GM12873 (cell line): ENCODE results near the gene TTC9B.

Experiments used
- TF ChIP-seq, protein P1 (sequence below): IDR thresholded peaks from 2 replicates; pipeline ENCODE4 v1.5.1; 2012; ENCODE audit warnings: low read depth, mild to moderate bottlenecking, moderate library complexity, low read length, control low read depth; ENCODE audit not compliant: insufficient read depth; ENCODE audit errors: missing control alignments

Gene TTC9B

DNA sequence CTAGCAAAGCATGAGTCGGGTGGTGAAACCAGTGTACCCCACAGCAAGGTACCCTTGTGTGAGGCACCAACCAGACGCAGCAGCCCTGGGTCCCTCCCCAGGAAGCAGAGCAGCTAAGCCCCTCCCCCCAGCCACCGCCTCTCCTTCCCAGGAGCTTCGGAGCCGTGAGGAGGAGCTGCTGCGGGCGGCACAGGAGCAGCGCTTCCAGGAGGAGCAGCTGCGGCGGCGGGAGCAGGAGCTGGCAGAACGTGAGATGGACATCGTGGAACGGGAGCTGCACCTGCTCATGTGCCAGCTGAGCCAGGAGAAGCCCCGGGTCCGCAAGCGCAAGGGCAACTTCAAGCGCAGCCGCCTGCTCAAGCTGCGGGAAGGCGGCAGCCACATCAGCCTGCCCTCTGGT, 12.4 kb downstream of the TTC9B start:
- TF ChIP-seq, protein P1, sequence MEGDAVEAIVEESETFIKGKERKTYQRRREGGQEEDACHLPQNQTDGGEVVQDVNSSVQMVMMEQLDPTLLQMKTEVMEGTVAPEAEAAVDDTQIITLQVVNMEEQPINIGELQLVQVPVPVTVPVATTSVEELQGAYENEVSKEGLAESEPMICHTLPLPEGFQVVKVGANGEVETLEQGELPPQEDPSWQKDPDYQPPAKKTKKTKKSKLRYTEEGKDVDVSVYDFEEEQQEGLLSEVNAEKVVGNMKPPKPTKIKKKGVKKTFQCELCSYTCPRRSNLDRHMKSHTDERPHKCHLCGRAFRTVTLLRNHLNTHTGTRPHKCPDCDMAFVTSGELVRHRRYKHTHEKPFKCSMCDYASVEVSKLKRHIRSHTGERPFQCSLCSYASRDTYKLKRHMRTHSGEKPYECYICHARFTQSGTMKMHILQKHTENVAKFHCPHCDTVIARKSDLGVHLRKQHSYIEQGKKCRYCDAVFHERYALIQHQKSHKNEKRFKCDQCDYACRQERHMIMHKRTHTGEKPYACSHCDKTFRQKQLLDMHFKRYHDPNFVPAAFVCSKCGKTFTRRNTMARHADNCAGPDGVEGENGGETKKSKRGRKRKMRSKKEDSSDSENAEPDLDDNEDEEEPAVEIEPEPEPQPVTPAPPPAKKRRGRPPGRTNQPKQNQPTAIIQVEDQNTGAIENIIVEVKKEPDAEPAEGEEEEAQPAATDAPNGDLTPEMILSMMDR, result no peak

DNA sequence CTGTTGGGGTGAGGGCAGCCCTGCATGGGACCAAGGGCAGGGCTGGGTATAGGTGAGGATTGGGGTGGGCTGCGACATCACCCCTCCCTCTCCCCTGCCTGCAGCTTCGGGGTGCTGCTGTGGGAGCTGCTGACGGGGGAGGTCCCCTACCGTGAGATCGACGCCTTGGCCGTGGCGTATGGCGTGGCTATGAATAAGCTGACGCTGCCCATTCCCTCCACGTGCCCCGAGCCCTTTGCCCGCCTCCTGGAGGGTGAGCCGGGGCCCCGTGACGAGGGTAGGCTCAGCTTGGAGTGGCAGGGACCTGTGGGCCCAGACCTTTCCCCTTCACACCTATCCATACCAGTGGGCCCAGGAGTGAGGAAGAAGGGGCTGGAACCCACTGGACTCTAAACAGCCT, 13.8 kb downstream of the TTC9B start:
- TF ChIP-seq, protein P1, result no peak

DNA sequence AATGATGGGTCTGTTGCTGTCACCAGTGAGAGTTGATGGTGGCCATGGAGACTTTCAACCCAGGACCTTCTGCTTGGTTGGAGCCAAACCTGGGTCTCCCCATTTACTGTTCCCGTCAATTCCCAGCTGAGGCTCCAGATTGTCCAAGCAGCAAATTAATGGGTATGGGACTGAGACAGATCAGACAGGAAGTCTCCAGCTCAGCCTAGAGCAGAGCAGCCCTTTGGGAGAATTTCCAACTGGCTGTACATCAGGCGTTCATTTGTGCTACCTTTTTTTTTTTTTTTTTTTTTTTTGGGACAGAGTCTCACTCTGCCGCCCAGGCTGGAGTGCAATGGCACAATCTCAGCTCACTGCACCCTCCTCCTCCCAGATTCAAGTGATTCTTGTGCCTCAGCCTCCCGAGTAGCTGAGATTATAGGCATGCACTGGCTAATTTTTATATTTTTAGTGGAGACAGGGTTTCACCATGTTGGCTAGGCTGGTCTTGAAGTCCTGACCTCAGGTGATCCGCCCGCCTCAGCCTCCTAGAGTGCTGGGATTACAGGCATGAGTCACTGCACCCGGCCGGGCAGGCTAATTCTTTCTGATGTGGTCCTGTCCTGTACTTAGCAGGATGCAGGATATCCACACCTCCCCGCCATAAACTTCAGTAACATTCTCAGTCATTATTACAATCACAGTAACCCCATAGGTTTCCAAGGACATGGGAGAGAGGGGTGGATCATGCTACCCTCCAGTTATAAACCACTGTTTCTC, 17.7 kb downstream of the TTC9B start:
- TF ChIP-seq, protein P1, result no peak

DNA sequence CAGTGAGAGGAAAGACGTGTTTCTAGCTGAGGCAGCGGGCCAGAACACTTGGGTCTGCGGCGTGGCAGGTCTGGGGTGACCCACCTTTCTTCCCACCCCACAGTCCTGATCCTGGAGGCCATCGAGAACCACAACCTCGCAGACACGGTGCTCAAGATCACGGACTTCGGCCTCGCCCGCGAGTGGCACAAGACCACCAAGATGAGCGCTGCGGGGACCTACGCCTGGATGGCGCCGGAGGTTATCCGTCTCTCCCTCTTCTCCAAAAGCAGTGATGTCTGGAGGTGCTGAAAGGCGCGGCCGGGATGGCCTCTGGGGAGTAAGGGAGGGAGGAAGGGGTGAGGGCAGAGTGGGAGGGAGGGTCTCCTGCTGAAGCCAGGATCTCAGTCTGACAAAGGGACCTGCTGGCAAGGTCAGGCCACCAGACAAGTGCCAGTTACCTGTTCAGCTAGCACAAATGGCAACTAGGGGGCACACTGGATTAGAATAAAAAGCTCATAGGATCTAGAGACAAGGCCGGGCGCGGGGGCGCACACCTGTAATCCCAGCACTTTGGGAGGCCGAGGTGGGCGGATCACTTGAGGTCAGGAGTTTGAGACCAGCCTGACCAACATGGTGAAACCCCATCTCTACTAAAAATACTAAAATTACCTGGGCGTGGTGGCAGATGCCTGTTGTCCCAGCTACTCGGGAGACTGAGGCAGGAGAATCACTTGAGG, 19.8 kb downstream of the TTC9B start:
- TF ChIP-seq, protein P1, result no peak

DNA sequence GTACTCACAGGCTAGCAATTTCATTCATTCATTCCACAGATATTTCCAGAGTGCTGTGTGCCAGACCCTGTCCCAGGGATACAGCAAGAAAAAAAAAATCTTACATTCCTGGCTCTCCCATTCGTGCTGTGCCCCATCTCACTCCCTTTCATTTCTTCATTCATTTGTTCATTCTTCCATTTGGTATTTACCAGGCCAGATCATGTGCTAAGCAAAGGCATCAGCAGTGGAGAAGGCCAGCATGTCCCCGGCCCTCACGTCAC, 24.7 kb downstream of the TTC9B start:
- TF ChIP-seq, protein P1, result no peak

DNA sequence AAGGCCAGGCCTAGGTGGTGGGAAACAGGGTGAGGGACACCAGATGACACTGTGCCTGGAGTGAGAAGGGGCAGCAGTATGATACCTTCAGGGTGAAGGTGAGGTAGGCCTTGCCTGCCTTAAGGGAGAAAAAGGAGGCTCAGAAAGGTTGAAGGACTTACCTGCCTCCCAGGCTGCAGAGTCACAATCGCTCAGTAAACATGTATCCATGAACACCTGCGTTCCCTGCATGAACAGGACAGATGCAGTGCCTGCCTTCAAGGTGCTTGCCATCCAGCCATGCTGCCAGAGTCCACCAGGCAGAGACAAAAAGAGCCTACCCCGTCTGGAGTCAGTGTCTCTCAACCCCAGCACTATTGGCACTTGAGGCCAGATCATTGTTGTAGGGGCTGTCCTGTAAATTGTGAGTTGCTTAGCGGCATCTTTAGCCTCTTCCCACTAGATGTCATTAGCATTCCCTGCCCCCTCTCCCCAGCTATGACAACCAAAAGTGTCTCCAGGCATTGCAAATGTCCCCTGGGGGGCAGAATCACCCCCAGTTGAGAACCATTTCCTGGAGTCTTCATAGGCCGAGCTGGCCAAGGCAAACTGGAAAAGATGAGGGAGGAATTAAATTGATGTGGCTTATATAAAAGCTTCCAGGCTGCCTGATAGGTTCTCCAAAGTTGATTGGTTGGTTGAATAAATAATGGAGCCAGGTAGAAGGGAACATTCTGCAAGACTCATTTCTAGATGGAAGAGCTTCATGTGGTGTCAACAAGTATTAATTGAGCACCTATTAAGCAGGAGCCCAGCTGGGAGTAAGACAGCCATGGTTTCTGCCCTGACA, 25.2 kb downstream of the TTC9B start:
- TF ChIP-seq, protein P1, result no peak
